ENCODE results near the gene TRIM71.
"Not testable (repeated sequence)": the region's sequence is repeated elsewhere in the genome, so short reads cannot be mapped to it uniquely, and the experiment has no call there.

DNA sequence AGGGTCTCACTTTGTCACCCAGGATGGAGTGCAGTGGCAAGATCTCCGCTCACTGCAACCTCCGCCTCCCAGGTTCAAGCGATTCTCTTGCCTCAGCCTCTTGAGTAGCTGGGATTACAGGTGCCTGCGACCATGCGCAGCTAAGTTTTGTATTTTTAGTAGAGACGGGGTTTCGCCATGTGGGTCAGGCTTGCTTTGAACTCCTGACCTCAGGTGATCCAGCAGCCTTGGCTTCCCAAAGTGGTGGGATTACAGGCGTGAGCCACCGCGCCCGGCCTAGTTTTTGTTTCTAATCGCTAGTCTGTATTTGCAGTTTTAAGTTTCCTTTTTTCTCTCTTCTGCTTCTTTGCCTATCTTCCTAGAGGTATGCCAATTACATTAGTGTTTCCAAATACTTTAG is 127.8 kb downstream of the TRIM71 start:
- not testable (repeated sequence) for TF ChIP-seq EZH2 (IDR thresholded peaks at IDR 0.05; ENCODE audit: insufficient read depth, poor library complexity, severe bottlenecking); EZH2phosphoT487 (IDR thresholded peaks at IDR 0.05; ENCODE audit: insufficient read depth, low read depth)

Measured in GM23248 (cell line).